NK-92 (cell line): Measurements from ENCODE around the gene IGFN1.

Source experiments
- DNase-seq: peaks from one replicate; lab custom pipeline; 2025; ENCODE audit not compliant: unreplicated experiment; lab: John Stamatoyannopoulos, UW

Gene IGFN1

GRCh38 chr1:201262963-201263608 lies 72.5 kb downstream of the IGFN1 start:
- DNase-seq = no peak

DNA sequence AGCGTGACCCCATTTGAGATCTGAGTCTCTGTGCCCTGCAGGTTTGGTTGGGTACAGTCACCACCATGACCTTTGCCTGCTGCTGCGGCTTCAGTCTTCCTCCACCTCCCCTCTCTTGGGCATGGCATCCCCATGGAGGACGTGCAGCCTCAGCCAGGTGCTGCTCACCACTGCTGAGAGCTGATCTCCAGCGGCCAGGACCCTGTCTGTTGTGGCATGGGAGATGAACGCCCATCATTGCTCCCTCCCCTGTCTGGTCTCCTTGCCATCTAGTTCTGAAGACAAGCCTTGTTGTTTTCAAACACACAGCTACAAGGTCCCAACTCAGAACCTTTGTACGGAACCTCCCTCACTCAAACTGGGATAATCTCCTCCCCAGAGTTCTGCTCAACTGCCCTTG lies 73.4 kb downstream of the IGFN1 start:
- no peak for DNase-seq

- no peak for DNase-seq
Observed at GRCh38 chr1:201264554-201264953, 73.9 kb downstream of the IGFN1 start.

- DNase-seq = no peak
Observed at GRCh38 chr1:201265756-201266155, 75.1 kb downstream of the IGFN1 start.

GRCh38 chr1:201266276-201266675 lies 75.7 kb downstream of the IGFN1 start:
- no peak for DNase-seq

DNA sequence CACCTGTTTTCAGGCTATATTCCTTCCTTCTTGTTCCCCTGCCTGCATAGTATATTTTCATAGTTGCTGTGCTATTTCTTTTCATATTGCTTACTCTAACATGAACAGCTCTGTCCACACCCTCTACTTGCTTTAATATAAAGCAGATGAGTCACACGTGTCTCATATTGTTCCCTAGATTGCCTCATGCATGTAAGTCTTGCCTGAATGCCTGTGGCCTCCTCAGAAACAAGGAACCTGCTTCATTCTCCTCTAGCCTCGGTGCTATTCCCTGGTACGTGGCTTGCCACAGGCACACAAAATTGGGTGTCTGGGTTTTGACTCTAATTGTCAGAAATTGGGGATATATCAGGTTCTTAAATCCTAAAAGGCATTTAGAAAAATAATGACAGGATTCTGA lies 76.2 kb downstream of the IGFN1 start:
- no peak for DNase-seq

GRCh38 chr1:201267481-201268229 lies 77.0 kb downstream of the IGFN1 start:
- DNase-seq = no peak

- DNase-seq = no peak
Observed at GRCh38 chr1:201268604-201269151, 78.1 kb downstream of the IGFN1 start.

DNA sequence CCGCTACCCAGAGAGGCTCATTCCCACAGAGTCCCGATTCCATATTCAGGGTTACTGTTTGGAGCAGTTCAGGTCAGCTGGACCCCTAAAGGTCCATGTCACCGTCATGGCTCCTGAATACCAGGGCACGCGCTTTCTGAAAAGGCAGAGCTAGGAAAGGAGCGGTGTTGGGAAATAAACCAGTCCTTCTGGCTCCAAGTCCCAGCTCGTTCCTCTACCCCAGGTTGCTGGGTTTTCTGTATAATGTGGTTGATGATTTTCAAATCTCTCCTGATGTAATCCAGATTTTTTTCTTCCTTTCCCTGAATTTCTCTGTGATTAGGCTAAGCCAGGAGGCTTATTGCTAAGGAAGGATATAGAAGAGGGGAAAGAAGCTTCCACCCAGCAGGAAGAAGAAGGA lies 78.7 kb downstream of the IGFN1 start:
- DNase-seq = no peak

- no peak for DNase-seq
Observed at GRCh38 chr1:201269900-201270410, 79.3 kb downstream of the IGFN1 start.

DNA sequence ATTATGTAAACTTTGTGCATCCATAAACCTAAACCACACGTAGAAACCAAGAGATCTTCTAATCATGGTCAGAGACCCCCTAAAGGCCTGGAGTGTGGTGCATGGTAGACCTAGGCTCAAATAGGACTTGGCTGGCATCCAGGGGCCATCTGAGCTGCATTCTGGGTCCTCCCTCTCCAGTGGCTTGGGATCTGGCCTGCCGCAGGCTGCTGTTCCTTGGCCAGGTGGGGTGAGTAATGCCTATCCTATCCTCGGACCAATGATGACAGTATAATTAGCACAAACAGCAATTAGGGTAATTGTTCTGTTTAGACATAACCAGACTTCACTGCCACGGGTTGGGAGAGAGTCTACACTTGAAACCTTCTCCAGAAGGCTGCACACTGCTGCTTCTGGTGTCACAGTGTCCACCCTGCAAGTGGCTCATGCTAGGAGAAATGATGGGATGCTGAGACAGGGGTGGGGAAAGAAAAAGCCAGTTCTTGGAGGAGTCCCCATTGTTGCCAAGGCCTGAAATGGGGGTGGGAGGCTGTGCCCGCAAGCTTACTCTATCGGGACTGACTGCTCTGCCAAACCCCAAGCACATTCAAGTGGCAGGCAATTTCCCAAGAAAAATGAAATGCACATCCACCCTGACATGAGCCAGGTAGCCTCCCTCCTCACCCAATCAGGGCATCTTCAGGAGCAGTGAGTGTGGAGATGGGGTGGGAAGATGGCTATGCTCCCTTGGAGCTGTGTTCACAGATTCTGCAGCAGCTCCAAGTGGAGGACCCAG lies 80.2 kb downstream of the IGFN1 start:
- DNase-seq = no peak

GRCh38 chr1:201272799-201273198 lies 82.2 kb downstream of the IGFN1 start:
- DNase-seq = no peak

DNA sequence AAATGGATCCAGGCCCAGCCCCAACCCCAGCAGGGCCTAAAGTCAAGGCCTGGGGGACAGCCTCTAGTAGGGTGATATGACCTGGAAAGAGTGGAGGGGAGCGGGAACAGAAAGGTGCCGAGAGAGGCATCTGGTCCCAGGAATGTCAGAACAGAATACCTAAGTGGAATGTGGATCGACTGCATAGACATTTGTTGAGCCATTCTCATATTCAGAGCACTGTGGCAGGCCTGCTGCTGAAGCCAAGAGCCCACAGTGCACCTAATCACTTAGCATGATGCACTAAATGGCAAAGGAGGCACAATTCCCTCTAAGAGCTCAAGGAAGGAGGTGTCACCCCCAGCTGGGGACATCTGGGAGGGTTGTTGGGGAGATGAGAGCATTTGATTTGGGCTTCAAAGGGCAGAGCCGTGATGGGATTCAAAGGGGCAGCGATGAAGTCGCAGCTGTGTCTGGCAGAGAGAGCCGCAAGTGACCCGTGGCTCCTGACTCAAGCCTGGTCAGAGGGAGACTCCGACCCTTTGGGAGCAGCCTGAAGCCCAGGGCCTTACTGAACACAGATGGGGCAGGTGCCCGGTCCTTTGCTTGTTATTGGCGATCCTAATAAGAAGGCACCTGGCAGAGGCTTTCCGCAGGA lies 84.1 kb downstream of the IGFN1 start:
- no peak for DNase-seq

GRCh38 chr1:201275253-201275666 lies 84.6 kb downstream of the IGFN1 start:
- DNase-seq = no peak

GRCh38 chr1:201276891-201277290 lies 86.3 kb downstream of the IGFN1 start:
- DNase-seq = no peak

DNA sequence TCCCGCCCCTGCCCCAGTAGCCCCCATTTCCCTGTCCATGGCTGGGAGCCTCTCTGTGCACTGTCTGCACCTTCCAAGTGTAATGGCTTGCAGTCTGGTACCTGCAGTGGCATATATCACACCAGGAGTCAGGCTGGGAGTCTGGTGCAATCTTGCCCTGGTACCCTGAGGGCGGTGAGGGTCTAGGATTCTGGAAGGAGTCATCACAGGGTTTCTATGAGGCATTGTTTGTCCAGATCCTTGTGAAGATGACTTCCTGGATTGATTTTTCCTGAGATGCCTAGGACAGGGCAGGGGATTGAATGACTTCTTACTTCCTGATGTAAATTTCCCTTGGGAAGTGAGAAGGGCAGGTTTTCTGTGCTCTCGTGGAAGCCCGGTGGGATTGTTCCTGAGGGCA lies 86.8 kb downstream of the IGFN1 start:
- no peak for DNase-seq
